ENCODE results near the gene MARK2.

MARK2 gene

GRCh38 chr11:63941901-63942300, 103.0 kb downstream of the MARK2 start:
- Histone ChIP-seq H3K9me2 (replicated peaks; ENCODE audit: low read depth, low read length) (no peaks in the 10 kb centered on the region), H3K9ac (ENCODE audit: low read depth, low read length, poor library complexity, severe bottlenecking) (no peak overlapping the region), H3K79me2 (ENCODE audit: insufficient read depth, low read length) (peaks cover 69% of the 10 kb centered on the region), H4K20me1 (ENCODE audit: insufficient read depth, low read length, poor library complexity, severe bottlenecking) (peaks cover 37% of the 10 kb centered on the region), H3K4me2 (ENCODE audit: low read depth, low read length, poor library complexity, severe bottlenecking) (no peak overlapping the region), H3F3A (ENCODE audit: low read depth) (no peaks in the 10 kb centered on the region), H2AFZ (ENCODE audit: low read length) (no peak overlapping the region), H3K36me3 (ENCODE audit: insufficient read depth, low read length) (peaks cover 10% of the 10 kb centered on the region; the same call in 1 of the 2 replicates), H3K27me3 (ENCODE audit: insufficient read depth, low read length, poor library complexity, severe bottlenecking) (no peaks in the 10 kb centered on the region), H3K4me3 (ENCODE audit: low read length, poor library complexity, severe bottlenecking) (no peak overlapping the region), H3K9me3 (ENCODE audit: insufficient read depth, low read depth, low read length) (no peaks in the 10 kb centered on the region), H3K4me1 (ENCODE audit: insufficient read depth, low read length, poor library complexity, severe bottlenecking) (peaks cover 44% of the 10 kb centered on the region)
- TF ChIP-seq CTCF (conservative IDR thresholded peaks at IDR 0.05; ENCODE audit: low read length): no peak
- TF ChIP-seq EZH2phosphoT487 (IDR thresholded peaks at IDR 0.05; ENCODE audit: borderline replicate concordance): no peak

- H2AFZ ChIP-seq (ENCODE audit: low read length): no peak overlapping the region
- TF ChIP-seq EZH2phosphoT487 (IDR thresholded peaks at IDR 0.05; ENCODE audit: borderline replicate concordance) (no peak), CTCF (conservative IDR thresholded peaks at IDR 0.05; ENCODE audit: low read length) (no peak)
- H3K4me1 ChIP-seq (ENCODE audit: insufficient read depth, low read length, poor library complexity, severe bottlenecking): peaks cover 42% of the 10 kb centered on the region
- H3K27me3 ChIP-seq (ENCODE audit: insufficient read depth, low read length, poor library complexity, severe bottlenecking): no peaks in the 10 kb centered on the region
- no peak overlapping the region for H3K9ac ChIP-seq (ENCODE audit: low read depth, low read length, poor library complexity, severe bottlenecking)
- no peak overlapping the region for H3K4me3 ChIP-seq (ENCODE audit: low read length, poor library complexity, severe bottlenecking)
- peaks cover 69% of the 10 kb centered on the region for H3K79me2 ChIP-seq (ENCODE audit: insufficient read depth, low read length)
- no peaks in the 10 kb centered on the region for H3F3A ChIP-seq (ENCODE audit: low read depth)
- H3K9me2 ChIP-seq (replicated peaks; ENCODE audit: low read depth, low read length): no peaks in the 10 kb centered on the region
- H3K36me3 ChIP-seq (ENCODE audit: insufficient read depth, low read length): peaks cover 11% of the 10 kb centered on the region; the same call in 1 of the 2 replicates
- peaks cover 37% of the 10 kb centered on the region for H4K20me1 ChIP-seq (ENCODE audit: insufficient read depth, low read length, poor library complexity, severe bottlenecking)
- H3K9me3 ChIP-seq (ENCODE audit: insufficient read depth, low read depth, low read length): no peaks in the 10 kb centered on the region
- H3K4me2 ChIP-seq (ENCODE audit: low read depth, low read length, poor library complexity, severe bottlenecking): peak overlapping the region; percentile 10
Observed at GRCh38 chr11:63942803-63943202, 103.9 kb downstream of the MARK2 start.

GRCh38 chr11:63944987-63945386, 106.1 kb downstream of the MARK2 start:
- H3K36me3 ChIP-seq (ENCODE audit: insufficient read depth, low read length): peaks cover 14% of the 10 kb centered on the region; the same call in 1 of the 2 replicates
- TF ChIP-seq CTCF (conservative IDR thresholded peaks at IDR 0.05; ENCODE audit: low read length): no peak
- TF ChIP-seq EZH2phosphoT487 (IDR thresholded peaks at IDR 0.05; ENCODE audit: borderline replicate concordance): no peak
- H3K9me3 ChIP-seq (ENCODE audit: insufficient read depth, low read depth, low read length): no peaks in the 10 kb centered on the region
- no peaks in the 10 kb centered on the region for H3K27me3 ChIP-seq (ENCODE audit: insufficient read depth, low read length, poor library complexity, severe bottlenecking)
- no peaks in the 10 kb centered on the region for H3K9me2 ChIP-seq (replicated peaks; ENCODE audit: low read depth, low read length)
- peaks cover 58% of the 10 kb centered on the region for H3K79me2 ChIP-seq (ENCODE audit: insufficient read depth, low read length)
- H3F3A ChIP-seq (ENCODE audit: low read depth): no peaks in the 10 kb centered on the region
- no peak overlapping the region for H3K9ac ChIP-seq (ENCODE audit: low read depth, low read length, poor library complexity, severe bottlenecking)
- H4K20me1 ChIP-seq (ENCODE audit: insufficient read depth, low read length, poor library complexity, severe bottlenecking): peaks cover 30% of the 10 kb centered on the region
- no peak overlapping the region for H3K4me2 ChIP-seq (ENCODE audit: low read depth, low read length, poor library complexity, severe bottlenecking)
- no peak overlapping the region for H2AFZ ChIP-seq (ENCODE audit: low read length)
- H3K4me1 ChIP-seq (ENCODE audit: insufficient read depth, low read length, poor library complexity, severe bottlenecking): peaks cover 29% of the 10 kb centered on the region
- H3K4me3 ChIP-seq (ENCODE audit: low read length, poor library complexity, severe bottlenecking): no peak overlapping the region
